ENCODE results near the gene ADM2.
A peak's percentile ranks its signal among the peaks of the same experiment; 100 is the strongest.

ADM2 gene

GRCh38 chr22:50497093-50497492 is 15.8 kb downstream of the ADM2 start:
- TF ChIP-seq, protein P1, sequence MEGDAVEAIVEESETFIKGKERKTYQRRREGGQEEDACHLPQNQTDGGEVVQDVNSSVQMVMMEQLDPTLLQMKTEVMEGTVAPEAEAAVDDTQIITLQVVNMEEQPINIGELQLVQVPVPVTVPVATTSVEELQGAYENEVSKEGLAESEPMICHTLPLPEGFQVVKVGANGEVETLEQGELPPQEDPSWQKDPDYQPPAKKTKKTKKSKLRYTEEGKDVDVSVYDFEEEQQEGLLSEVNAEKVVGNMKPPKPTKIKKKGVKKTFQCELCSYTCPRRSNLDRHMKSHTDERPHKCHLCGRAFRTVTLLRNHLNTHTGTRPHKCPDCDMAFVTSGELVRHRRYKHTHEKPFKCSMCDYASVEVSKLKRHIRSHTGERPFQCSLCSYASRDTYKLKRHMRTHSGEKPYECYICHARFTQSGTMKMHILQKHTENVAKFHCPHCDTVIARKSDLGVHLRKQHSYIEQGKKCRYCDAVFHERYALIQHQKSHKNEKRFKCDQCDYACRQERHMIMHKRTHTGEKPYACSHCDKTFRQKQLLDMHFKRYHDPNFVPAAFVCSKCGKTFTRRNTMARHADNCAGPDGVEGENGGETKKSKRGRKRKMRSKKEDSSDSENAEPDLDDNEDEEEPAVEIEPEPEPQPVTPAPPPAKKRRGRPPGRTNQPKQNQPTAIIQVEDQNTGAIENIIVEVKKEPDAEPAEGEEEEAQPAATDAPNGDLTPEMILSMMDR (IDR thresholded peaks at IDR 0.05; ENCODE audit: low read depth, low read length, missing control alignments) = no peak
- H3K4me3 ChIP-seq (ENCODE audit: low read depth, low read length) = no peak overlapping the region
- no peak for DNase-seq (ENCODE audit: low read depth)

GRCh38 chr22:50498322-50498890 is 17.1 kb downstream of the ADM2 start:
- no peak for DNase-seq (ENCODE audit: low read depth)
- H3K4me3 ChIP-seq (ENCODE audit: low read depth, low read length) = no peak overlapping the region
- TF ChIP-seq, protein P1 (IDR thresholded peaks at IDR 0.05; ENCODE audit: low read depth, low read length, missing control alignments) = peak; percentile 72

DNA sequence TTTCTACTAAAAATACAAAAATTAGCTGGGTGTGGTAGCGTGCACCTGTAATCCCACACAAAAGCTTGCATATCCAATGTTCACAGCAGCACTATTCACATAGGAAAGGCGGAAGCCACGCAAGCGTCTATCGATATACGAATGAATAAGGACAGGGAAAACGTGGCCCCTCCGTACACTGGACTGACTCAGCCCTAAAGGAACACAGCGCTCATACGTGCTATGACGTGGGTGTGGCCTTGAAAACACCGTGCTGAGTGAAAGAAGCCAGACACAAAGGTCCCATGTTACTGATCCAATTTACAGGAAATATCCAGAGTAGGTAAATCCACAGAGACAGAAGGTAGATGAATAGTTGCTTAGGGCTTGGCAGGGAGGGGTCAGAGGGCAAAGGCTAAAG is 19.1 kb downstream of the ADM2 start:
- no peak overlapping the region for H3K4me3 ChIP-seq (ENCODE audit: low read depth, low read length)
- TF ChIP-seq, protein P1 (IDR thresholded peaks at IDR 0.05; ENCODE audit: low read depth, low read length, missing control alignments) = no peak
- no peak for DNase-seq (ENCODE audit: low read depth)

- no peak overlapping the region for H3K4me3 ChIP-seq (ENCODE audit: low read depth, low read length)
- no peak for DNase-seq (ENCODE audit: low read depth)
- TF ChIP-seq, protein P1 (IDR thresholded peaks at IDR 0.05; ENCODE audit: low read depth, low read length, missing control alignments) = no peak
Measured at GRCh38 chr22:50502096-50502495, 20.8 kb downstream of the ADM2 start.

GRCh38 chr22:50502628-50503474 is 21.5 kb downstream of the ADM2 start:
- TF ChIP-seq, protein P1 (IDR thresholded peaks at IDR 0.05; ENCODE audit: low read depth, low read length, missing control alignments) = no peak
- no peak overlapping the region for H3K4me3 ChIP-seq (ENCODE audit: low read depth, low read length)
- DNase-seq (ENCODE audit: low read depth) = no peak

- TF ChIP-seq, protein P1 (IDR thresholded peaks at IDR 0.05; ENCODE audit: low read depth, low read length, missing control alignments) = peak; percentile 13
- no peak overlapping the region for H3K4me3 ChIP-seq (ENCODE audit: low read depth, low read length)
- no peak for DNase-seq (ENCODE audit: low read depth)
Measured at GRCh38 chr22:50503475-50504145, 22.3 kb downstream of the ADM2 start.

All from GM12864 (cell line).